CD4-positive, alpha-beta T cell treated with Interleukin-17A for 1 hour (primary cell): Measurements from ENCODE around the gene RYR2.
"Not testable (repeated sequence)": the region's sequence is repeated elsewhere in the genome, so short reads cannot be mapped to it uniquely, and the experiment has no call there.

ENCODE experiments used
- DNase-seq: peaks from one replicate; pipeline ENCODE4 v3.0.0-alpha.2; 2020

Gene RYR2

GRCh38 chr1:237820634-237821033 is 778.6 kb downstream of the RYR2 start:
- DNase-seq, result not testable (repeated sequence)

DNA sequence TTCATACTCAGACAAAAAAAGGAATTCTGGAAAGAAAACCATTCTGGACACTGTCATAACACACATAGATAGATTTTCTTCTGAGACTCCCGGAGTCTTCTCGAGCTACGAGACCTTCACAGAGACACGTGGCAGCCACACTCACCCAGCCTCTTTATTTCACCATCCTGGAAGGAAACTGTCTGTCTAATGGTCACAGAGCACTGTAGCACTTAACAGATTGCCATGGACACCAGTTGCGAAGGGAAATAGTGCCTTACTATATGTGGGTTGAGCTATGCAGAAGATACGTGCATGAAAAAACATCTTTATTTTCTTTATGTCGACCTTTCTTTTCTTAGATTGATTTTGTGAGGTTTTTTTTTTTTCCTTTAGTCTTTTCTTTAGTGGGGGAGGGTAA is 790.9 kb downstream of the RYR2 start:
- DNase-seq, result no peak

DNA sequence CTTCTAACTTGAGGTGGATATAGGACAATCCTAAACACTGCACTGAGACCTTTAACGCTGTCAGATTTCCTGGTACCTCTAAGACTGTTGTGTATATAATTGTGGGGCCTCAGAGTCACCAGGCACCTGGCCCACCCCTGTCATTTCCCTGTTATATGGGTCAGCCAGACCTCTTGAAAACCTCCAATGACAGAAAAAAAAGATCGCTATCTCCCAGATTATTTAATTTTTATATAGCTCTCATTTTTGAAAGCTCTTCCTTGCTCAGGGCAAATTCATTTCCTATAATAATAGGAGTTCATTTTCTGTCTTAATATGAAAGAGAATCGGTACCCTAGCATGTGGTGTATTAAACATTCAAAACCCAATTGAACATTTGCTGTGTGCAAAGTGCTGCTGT is 792.1 kb downstream of the RYR2 start:
- DNase-seq, result no peak

DNA sequence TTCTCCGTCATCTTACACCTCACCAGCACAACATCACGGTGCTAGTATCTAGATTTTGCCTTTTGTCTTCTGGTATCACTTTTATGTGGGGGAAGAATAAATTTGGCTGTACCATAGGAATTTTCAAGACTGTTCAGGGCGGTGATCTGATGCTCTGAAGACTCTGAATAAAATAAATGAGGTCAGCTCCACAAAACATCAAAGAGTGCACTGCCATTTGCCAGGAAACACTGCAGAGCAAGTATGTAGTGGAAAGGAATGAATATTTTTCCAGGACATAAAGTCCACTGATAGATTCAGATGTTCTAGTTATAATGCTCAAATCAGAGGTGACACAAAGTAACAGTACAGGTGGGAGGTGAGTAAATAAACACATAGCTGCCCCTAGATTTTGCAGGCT is 792.5 kb downstream of the RYR2 start:
- DNase-seq, result no peak

DNA sequence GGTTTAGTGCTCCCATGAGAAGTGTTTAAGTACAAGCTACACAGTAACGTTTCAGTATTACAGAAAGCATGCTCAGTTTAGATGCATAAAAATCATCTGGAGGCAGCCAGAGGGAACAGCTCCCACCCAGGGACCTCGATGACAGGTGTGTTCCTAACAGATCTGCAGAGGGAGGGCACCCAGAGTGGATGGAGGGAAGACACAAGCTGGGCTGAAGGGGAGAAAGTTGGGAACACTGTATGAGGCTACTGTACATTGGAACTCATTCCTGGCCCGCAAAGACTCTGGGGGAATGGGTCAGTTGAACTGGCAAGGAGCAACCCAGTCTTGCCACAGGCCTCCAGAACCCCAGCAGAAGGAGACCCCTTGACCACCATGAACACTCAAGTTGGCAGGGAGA is 796.3 kb downstream of the RYR2 start:
- DNase-seq, result no peak

- DNase-seq, result no peak
Measured at GRCh38 chr1:237838904-237839534, 797.0 kb downstream of the RYR2 start.

DNA sequence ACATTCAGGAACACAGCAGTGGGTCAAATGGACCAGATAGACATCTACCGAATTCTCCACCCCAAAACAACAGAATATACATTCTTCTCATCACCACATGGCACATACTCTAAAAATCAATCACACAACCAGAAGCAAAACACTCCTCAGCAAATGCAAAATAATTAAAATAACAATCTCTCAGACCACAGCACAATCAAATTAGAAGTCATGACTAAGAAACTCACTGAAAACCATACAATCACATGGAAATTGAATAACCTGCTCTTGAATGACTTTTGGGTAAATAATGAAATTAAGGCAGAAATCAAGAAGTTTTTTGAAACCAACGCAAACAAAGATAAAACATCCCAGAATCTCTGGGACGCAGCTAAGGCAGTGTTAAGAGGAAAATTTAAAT is 799.5 kb downstream of the RYR2 start:
- no peak for DNase-seq

DNA sequence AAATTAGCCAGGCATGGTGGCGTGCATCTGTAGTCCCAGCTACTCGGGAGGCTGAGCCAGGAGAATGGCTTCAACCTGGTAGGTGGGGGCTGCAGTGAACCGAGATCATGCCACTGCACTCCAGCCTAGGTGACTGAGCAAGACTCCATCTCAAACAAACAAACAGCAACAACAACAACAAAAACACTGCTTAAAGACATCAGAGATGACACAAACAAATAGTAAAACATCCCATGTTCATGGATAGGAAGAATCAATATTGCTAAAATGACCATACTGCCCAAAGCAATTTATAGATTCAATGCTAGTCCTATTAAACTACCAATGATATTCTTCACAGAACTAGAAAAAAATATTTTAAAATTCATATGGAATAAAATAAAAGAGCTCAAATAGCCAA is 801.5 kb downstream of the RYR2 start:
- DNase-seq, result not testable (repeated sequence)

DNA sequence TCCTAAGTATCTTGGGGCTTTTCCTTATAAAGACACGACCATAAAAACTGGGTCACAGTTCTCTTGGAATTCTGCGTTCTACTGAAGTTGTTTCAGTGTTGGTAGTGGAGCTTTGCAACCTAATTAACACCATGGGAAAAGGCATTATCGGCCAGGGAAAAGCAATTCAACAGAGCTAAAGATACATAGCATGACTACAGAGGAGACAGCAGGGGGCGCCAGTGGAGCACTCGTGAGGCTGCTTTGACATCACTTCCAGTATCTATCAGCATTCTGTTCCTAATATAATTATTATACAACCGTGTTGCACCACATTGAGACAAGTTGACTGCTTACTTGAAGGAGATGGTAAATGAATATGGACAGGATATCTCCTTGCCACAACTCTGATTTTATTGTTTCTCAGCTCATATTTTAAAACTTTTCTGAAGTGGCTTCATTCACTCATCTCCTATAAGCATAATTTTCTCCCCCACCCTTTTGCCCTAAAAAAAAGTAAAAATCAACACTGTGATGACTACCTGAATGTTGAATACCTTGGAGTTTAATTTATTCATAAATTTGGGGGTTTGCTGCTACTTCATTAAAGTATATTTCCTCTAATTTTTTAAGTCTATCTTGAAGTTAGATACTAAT is 809.3 kb downstream of the RYR2 start:
- DNase-seq, result no peak

- DNase-seq, result no peak
Measured at GRCh38 chr1:237852342-237852741, 810.4 kb downstream of the RYR2 start.

DNA sequence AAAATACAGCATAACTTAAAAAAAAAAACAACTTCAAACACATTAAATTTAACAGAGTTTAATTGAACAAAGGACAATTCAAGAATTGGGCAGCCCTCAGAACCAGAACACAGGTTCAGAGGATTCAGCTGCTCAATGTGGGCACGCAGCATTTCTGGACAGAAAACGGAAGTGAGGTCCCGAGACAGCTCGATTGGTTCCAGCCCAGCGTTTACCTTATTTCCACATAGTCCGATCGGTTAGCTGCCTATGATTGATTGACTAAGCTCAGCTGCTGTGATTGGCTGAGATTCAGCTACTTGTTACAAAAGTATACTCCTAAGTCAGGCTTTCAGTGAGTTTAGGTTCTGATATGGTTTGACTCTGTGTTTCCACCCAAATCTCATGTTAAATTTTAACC is 815.5 kb downstream of the RYR2 start:
- no peak for DNase-seq

DNA sequence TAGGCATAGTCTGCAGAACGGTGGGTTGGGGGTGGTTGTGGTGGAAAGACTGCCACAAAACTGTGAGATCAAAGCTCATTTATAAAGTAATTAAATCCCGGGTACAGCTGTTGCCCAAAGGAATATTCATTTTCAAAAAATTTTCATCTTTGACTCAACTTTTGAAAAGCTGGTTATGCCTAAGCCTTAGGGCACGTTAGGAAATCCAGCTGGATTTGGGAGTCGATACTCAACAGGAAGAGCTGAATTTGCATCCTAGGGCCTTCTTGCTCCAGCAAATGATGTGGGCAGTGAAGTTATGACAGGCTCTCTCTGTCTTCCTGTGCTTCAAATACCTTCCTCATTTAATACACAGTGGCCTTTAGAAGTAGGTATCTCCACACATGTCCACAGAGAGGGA is 817.0 kb downstream of the RYR2 start:
- no peak for DNase-seq

DNA sequence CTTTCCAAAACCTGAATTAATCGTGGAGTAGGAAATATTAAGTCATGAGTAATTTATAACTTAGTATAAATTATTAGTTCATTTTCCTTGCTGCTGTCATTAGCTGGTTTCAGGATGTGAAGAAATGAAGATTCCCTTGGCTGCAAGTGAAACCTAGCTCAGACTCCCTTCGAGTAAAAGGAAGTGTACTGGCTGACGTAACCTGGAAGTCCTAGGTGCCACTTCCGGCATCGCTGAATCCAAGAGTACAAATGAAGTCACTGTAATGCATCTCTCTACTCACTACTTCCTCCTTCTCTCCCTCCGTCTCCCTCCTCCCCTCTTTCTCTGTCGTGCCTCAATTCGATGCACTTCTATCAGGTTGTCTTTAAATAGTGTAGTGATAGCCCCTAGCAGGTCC is 820.0 kb downstream of the RYR2 start:
- no peak for DNase-seq

DNA sequence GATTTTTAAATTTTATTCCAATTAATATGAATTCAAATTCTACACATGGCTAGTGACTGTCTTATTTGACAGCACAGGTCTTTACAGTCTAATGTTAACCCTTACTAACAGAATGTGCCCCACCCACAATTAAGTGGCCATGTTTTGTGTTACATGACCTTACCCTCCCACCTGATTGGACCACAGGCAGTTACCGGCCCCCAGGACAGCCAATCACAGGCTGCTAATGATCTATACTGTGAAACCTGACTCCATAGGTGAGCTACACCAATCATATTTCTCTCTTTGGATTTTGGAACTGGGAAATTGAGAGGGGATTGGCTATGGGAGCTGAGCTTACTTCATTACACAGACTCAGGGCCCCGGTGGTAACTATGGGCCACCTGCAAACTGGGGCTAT is 821.2 kb downstream of the RYR2 start:
- no peak for DNase-seq

GRCh38 chr1:237864338-237865244 is 822.6 kb downstream of the RYR2 start:
- no peak for DNase-seq

- DNase-seq, result no peak
Measured at GRCh38 chr1:237867380-237867888, 825.5 kb downstream of the RYR2 start.

DNA sequence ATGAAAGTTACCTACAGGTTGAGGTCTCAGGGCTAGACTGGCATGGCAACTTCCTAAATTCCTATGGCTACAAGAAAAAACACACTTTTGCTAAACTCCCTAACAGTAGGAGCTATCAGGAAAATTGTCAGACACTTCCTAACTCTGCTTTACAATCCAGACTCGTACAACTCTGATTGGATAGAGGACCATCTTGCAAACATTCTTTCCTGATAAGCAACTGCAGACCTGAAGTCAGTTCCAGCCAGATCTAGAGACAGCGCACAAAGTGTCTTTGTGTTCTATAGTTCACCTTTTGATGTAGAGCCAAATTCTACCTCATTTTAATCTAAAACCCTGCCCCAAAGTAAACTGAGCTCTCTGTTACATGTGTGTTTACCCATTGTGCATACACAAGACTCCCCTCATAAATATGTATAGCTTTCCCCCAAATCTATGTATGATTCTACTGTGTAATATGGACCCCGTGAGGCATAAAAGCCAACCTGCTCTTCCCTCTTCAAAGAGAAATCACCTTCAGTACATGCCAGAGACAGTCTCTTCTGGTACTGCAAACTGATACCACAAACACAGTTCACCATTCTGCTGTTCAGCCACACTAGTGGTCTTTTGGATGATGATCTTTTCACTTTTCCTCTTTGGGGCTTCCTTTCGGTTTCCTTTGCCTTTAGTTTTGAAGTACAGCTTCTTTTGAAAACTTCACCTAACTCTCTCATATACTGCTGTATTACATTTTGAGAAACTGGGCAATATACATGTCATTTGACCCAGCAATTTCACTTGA is 827.0 kb downstream of the RYR2 start:
- no peak for DNase-seq

- DNase-seq, result no peak
Measured at GRCh38 chr1:237873487-237874211, 831.7 kb downstream of the RYR2 start.

GRCh38 chr1:237875291-237875690 is 833.3 kb downstream of the RYR2 start:
- DNase-seq, result no peak

DNA sequence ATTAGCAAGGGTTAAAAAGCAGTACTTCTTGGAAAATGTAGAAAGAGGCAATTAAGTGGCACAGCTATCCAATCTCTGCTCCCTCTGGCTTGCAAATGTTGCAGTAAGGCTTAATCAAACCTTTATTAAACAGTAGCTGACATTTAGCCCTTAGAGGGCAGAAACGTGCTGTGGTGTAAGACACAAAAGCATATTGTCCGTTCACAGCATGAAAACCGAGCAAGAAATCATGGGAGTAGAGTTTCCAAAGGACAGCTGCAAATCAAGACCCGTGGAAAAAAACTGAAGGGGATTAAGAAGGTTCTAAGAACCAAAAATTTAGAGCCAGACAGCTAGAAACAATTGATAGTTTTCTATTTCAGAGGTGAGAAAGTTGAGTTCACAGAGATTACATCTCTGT is 835.6 kb downstream of the RYR2 start:
- DNase-seq, result no peak

DNA sequence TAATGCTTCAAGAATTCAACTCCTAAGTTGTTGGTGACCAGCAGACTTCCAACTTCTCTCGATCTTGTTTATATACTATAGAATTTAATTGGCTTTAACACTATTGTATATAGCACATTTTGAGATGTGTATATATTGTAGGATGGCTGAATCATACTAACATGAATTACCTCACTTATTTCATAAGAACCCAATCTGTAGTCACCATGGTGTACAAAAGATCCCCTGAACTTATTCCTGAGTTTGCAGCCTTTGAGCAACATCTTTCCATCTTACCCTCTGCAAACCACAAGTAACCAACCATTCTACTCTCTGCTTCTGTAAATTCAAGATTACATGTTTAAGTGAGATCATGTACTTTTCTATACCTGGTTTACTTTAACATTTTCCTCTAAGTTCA is 836.4 kb downstream of the RYR2 start:
- DNase-seq, result no peak

DNA sequence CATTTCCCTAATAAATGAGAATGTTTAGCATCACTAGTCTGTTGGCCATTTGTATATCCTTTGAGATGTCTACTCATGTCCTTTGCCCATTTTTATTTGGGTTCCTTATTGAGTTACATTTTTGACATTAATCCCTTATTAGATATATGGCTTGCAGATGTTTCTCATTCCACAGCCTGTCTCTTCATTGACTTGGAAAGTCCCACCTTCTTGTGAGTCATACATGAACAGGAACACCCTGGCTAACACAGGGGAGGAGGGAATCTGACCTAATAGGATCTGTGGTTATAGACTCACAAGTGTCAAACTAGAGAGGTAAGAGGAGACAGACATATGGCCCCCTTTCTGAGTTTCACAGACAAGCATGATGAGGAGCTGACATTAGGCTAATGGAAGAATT is 837.2 kb downstream of the RYR2 start:
- DNase-seq, result no peak
